ENCODE measurements around the gene SYNM.

The SYNM gene

GRCh38 chr15:99169769-99170311, 65.0 kb downstream of the SYNM start:
- no peak for DNase-seq

DNA sequence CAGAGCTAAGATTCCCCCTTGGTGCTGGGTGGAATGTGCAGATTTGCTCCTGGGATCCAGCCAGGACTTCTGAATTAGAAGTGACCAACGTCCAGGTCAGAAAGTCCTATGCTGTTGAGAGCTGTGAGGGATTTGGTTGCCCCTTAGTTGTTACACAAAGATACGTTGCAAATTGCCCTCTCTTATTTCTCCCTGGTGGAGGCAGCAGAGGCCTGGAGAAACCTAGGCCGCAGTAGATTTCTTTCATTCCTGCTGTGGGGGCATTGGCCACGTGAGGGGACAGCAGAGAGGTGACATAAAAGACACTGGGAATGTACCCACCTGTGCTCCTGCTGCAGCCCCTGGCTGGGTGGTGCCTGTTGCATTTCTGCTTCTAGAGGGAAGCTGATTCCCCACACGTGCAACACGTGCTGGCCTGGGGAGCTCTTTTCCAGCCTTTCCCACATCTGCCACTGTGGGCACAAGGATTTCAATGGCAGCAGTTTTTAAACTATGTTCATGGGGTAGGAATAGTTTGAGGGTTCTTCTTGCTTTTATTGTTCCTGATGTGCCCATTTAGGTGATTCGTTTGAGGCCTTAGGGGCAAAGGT, 65.7 kb downstream of the SYNM start:
- DNase-seq = no peak

DNA sequence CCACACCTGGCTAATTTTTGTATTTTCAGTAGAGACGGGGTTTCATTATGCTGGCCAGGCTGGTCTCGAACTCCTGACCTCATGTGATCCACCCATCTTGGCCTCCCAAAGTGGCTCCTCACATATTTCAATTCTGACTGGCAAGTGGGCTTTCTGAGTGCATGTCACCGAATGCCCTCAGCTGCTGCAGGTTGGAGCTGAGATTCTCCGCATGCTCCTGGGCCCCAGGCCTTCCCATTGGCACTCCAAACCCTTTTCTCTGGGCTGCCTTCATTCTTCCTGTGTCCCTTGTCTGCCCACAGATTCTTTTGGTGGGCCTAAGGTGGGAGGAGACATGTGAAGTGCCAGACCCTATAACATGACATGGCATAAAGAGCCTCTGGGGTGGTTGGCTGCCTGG, 67.3 kb downstream of the SYNM start:
- DNase-seq = no peak

GRCh38 chr15:99172989-99173388, 68.1 kb downstream of the SYNM start:
- DNase-seq = no peak

DNA sequence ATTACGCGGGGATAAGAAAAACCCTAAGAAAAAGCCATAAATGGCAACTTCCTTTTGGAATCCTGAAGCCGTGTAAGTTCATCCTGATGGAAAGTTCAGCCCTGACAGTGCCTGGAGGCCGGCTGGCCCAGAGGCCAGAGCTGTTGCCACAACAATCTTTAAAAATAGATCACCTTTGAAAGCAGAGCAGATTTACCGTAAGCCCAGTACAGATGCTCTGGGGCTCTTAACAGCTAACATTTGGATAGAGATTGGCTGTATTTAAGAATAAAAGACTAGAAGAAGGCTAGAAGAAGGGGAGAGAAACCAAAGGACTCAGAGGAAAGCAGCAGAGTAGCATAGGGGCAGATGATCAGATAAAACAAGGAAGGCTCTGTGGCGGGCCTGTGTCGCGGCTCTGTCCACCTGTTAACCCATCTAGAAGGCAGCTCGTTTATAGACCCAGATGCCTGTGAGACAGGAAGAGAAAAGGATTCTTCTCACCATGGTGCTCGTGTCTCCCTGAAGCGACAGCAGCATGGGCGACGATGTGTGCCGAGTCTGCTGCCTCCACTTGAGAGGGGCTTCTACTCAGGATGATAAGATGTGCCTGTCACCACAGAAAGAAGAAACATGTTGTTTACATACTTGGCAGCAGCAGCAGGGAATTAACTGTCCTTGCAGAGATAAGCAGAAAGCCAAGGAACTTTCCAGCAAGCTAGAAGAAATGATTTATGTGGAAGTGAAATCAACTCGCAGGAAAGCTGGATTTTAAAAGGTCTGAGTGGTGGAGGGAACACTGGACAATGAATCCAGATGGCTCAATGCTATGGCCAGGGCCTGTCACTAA, 69.9 kb downstream of the SYNM start:
- DNase-seq = no peak

GRCh38 chr15:99176757-99177156, 71.9 kb downstream of the SYNM start:
- no peak for DNase-seq

GRCh38 chr15:99177679-99178078, 72.8 kb downstream of the SYNM start:
- no peak for DNase-seq

DNA sequence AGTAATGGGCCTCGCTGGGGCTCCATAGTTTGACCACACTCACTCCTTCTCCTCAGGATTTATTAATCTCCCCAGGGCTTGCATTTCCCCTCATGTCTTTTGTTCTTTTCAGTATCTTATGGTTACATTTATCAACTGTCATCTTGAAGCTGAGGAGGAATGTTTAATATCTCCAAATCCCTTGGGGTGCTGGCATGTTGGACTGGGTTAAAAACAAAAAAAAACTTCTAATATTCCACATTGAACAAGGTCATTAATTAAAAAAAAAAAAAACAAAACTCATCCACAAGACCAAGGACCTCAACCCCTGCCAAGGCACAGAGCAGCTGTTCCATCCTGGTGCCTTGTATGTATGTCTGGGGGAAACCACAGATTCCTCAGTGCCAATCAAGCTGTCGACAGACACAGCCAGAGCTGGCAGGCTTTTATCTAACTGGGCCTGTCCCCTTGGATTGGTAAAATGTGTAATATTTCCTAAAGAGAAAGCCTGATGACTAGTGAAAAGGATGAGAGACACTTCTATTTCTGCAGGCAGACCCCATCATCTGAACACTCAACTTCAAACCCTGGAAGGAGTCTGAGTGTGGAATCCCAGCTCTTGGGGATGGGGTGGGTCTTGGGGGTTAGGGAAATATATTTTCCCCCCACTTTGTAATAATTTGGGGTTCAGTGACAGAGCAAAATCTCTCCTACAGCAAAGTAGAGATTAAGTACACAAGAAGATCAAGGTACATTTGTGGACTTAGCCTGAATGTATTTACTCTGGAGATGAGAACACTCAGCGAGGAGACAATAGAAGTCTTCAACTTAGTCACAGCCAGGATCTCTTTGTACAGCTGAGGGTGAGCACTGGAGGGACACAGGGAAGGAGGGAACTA, 75.4 kb downstream of the SYNM start:
- DNase-seq = no peak

GRCh38 chr15:99180964-99181306, 76.1 kb downstream of the SYNM start:
- no peak for DNase-seq

DNA sequence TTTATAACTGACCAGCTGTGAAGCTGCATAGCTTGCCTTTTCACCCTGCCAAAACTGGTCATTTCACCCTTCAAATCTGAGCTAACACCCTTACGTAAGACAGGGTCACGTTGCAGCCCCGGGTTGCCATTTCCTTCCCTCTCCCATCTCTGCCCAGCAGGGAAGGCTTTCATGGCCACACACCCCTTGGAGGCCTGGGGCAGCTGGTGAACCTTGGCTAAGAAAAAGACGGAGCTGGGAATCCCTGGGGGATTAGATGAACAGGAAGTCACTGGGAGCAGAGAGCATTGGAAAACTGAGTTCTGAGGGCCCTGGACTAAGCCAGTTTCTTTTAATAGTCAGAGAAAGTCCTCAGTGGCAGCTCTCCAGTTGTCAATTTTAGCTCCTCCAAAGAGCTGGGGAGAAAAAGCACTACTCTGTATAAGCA, 76.7 kb downstream of the SYNM start:
- no peak for DNase-seq

DNA sequence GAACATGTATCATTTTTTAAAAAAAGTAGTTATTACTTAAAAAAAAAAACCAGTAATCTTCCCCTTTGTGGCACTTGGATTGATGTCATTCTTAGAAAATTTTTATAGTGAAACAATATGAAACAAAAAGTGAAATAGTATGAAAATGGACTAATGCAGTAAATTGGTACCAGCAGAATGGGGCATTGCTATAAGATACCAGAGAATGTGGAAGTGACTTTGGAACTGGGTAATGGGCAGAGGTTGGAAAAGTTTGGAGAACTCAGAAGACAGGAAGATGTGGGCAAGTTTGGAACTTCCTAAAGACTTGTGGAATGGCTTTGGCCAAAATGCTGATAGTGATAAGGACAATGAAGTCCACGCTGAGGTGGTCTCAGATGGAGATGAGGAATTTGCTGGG, 77.9 kb downstream of the SYNM start:
- no peak for DNase-seq
